Type B pancreatic cell (in vitro differentiated cells): Measurements from ENCODE around the gene NTRK2. TPM values are rescaled to one million over a fixed set of nuclear protein-coding genes. Genes with fewer than 3 reads are reported as not detected.

Source experiments
- DNase-seq: peaks from one replicate; pipeline ENCODE4 v3.0.0; 2021; ENCODE audit warnings: mixed read lengths; ENCODE audit not compliant: unreplicated experiment; ENCODE audit errors: extremely low spot score
- H3K27ac Mint-ChIP-seq: 2 replicates; pipeline ENCODE4 v1.8.0; 2021; ENCODE audit warnings: mild to moderate bottlenecking, mixed read lengths
- H3K27me3 Mint-ChIP-seq: 2 replicates; pipeline ENCODE4 v1.8.0; 2021; ENCODE audit warnings: mixed read lengths
- H3K36me3 Mint-ChIP-seq: 2 replicates; pipeline ENCODE4 v1.8.0; 2021; ENCODE audit warnings: mixed read lengths
- H3K4me1 Mint-ChIP-seq: one replicate; pipeline ENCODE4 v1.8.0; 2021; ENCODE audit warnings: mixed read lengths; ENCODE audit not compliant: unreplicated experiment
- H3K4me3 Mint-ChIP-seq: 2 replicates; pipeline ENCODE4 v1.8.0; 2021; ENCODE audit warnings: mild to moderate bottlenecking, mixed read lengths
- H3K9me3 Mint-ChIP-seq: 2 replicates; pipeline ENCODE4 v1.8.0; 2021; ENCODE audit warnings: mixed read lengths
- total RNA-seq: library from RNA; stranded (reverse); gene quantifications from 2 replicates; pipeline ENCODE4 v1.2.1, GENCODE V29; 2021; ENCODE audit warnings: low replicate concordance
- TF ChIP-seq, protein P1 (sequence below): fragments of 200-600 bp; sonication (generic); conservative IDR thresholded peaks from 2 replicates; pipeline ENCODE4 v1.5.0; 2021; ENCODE audit warnings: antibody characterized with exemption, mild to moderate bottlenecking

Gene NTRK2
- total RNA-seq, 1 donor from 2014 or later = 122 TPM

DNA sequence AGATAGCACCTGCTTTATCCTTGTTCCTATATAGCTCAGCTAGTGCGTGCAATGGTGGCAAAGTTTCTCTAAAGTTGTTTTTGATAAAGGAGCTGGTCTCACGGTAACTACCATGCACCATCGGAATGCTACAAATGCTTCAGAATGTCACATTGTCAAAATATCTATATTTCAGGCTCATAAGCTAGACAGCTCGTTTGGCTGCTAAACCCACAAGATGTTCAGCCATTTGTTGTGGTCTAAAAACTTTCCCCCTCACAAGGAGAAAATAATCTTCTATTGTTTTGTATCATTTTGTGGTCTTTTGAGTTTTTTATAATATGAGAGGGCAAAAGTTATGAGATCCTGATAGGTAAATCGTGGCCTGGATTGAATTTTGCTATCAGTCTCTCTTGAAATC lies 137.9 kb downstream of the NTRK2 start:
- Mint-ChIP-seq H3K9me3 (no peaks in the 10 kb centered on the region), H3K4me1 (peaks cover 16% of the 10 kb centered on the region), H3K36me3 (peaks cover 8% of the 10 kb centered on the region), H3K27me3 (peaks cover 3% of the 10 kb centered on the region), H3K27ac (no peak overlapping the region), H3K4me3 (no peak overlapping the region)
- TF ChIP-seq, protein P1, sequence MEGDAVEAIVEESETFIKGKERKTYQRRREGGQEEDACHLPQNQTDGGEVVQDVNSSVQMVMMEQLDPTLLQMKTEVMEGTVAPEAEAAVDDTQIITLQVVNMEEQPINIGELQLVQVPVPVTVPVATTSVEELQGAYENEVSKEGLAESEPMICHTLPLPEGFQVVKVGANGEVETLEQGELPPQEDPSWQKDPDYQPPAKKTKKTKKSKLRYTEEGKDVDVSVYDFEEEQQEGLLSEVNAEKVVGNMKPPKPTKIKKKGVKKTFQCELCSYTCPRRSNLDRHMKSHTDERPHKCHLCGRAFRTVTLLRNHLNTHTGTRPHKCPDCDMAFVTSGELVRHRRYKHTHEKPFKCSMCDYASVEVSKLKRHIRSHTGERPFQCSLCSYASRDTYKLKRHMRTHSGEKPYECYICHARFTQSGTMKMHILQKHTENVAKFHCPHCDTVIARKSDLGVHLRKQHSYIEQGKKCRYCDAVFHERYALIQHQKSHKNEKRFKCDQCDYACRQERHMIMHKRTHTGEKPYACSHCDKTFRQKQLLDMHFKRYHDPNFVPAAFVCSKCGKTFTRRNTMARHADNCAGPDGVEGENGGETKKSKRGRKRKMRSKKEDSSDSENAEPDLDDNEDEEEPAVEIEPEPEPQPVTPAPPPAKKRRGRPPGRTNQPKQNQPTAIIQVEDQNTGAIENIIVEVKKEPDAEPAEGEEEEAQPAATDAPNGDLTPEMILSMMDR = no peak
- no peak for DNase-seq

GRCh38 chr9:84807870-84808390 lies 138.4 kb downstream of the NTRK2 start:
- Mint-ChIP-seq H3K9me3 (no peaks in the 10 kb centered on the region), H3K27me3 (peaks cover 3% of the 10 kb centered on the region), H3K4me1 (peaks cover 18% of the 10 kb centered on the region), H3K4me3 (no peak overlapping the region), H3K27ac (no peak overlapping the region), H3K36me3 (peaks cover 8% of the 10 kb centered on the region)
- TF ChIP-seq, protein P1 = no peak
- no peak for DNase-seq

GRCh38 chr9:84808416-84808815 lies 138.9 kb downstream of the NTRK2 start:
- Mint-ChIP-seq H3K36me3 (peaks cover 10% of the 10 kb centered on the region), H3K4me3 (no peak overlapping the region), H3K27me3 (peaks cover 5% of the 10 kb centered on the region), H3K27ac (no peak overlapping the region), H3K9me3 (no peaks in the 10 kb centered on the region), H3K4me1 (peaks cover 21% of the 10 kb centered on the region)
- TF ChIP-seq, protein P1 = no peak
- no peak for DNase-seq

- peaks cover 31% of the 10 kb centered on the region for H3K4me1 Mint-ChIP-seq
- H3K27ac Mint-ChIP-seq = no peak overlapping the region
- TF ChIP-seq, protein P1 = no peak
- peaks cover 12% of the 10 kb centered on the region for H3K27me3 Mint-ChIP-seq
- H3K4me3 Mint-ChIP-seq = no peak overlapping the region
- H3K9me3 Mint-ChIP-seq = no peaks in the 10 kb centered on the region
- DNase-seq = no peak
- peaks cover 19% of the 10 kb centered on the region for H3K36me3 Mint-ChIP-seq
These were observed 141.7 kb downstream of the NTRK2 start for GRCh38 chr9:84811072-84811750.

- Mint-ChIP-seq H3K36me3 (peaks cover 19% of the 10 kb centered on the region), H3K9me3 (no peaks in the 10 kb centered on the region), H3K27ac (no peak overlapping the region), H3K4me3 (no peak overlapping the region), H3K27me3 (peaks cover 12% of the 10 kb centered on the region), H3K4me1 (peaks cover 31% of the 10 kb centered on the region)
- DNase-seq = no peak
- TF ChIP-seq, protein P1 = no peak
These were observed 142.2 kb downstream of the NTRK2 start for GRCh38 chr9:84811751-84812074.
